ENCODE measurements around the gene SRRM3. TPM values are rescaled to one million over a fixed set of nuclear protein-coding genes. Genes with fewer than 3 reads are reported as not detected.
"Not testable (repeated sequence)": the region's sequence is repeated elsewhere in the genome, so short reads cannot be mapped to it uniquely, and the experiment has no call there.

SRRM3 gene
- total RNA-seq, 1 donor from 2014 or later = 6.1 TPM

- DNase-seq = no peak
Observed at GRCh38 chr7:76269895-76270294, 68.2 kb downstream of the SRRM3 start.

DNA sequence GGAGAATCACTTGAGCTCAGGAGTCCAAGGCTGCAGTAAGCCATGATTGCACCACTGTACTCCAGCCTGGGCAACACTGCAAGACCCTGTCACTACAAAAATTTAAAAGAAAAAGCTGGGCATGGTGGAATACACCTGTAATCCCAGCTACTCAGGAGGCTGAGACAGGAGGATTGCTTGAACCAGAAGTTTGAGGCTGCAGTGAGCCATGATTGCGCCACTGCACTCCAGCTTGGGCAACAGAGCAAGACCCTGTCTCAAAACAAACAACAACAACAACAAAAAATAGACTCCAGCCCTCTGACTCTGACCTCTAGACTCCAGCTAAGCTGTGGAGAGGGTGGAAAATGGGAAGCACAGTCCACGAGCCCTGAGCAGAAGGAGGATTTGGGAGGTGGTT lies 69.7 kb downstream of the SRRM3 start:
- H3K27me3 ChIP-seq (ENCODE audit: low read depth) = peaks cover 94% of the 10 kb centered on the region
- intact Hi-C loops (cut with micrococcal nuclease) = loop anchor here (10.0 kb wide), 1 partner anchor 77 kb away; no protein-coding TSS in a partner anchor
- H3K27ac ChIP-seq (replicated peaks) = not testable (repeated sequence)

More at GRCh38 chr7:76269895-76270294, 68.2 kb downstream of the SRRM3 start:
- intact Hi-C loops (cut with micrococcal nuclease) = loop anchor here (10.0 kb wide), 1 partner anchor 75 kb away; no protein-coding TSS in a partner anchor
- Histone ChIP-seq H3K4me3 (no peak overlapping the region), H3K36me3 (no peaks in the 10 kb centered on the region), H3K9me3 (replicated peaks) (no peaks in the 10 kb centered on the region), H3K27me3 (ENCODE audit: low read depth) (peaks cover 86% of the 10 kb centered on the region), H3K27ac (replicated peaks) (no peak overlapping the region), H3K4me1 (peaks cover 10% of the 10 kb centered on the region)
- TF ChIP-seq, protein P1, sequence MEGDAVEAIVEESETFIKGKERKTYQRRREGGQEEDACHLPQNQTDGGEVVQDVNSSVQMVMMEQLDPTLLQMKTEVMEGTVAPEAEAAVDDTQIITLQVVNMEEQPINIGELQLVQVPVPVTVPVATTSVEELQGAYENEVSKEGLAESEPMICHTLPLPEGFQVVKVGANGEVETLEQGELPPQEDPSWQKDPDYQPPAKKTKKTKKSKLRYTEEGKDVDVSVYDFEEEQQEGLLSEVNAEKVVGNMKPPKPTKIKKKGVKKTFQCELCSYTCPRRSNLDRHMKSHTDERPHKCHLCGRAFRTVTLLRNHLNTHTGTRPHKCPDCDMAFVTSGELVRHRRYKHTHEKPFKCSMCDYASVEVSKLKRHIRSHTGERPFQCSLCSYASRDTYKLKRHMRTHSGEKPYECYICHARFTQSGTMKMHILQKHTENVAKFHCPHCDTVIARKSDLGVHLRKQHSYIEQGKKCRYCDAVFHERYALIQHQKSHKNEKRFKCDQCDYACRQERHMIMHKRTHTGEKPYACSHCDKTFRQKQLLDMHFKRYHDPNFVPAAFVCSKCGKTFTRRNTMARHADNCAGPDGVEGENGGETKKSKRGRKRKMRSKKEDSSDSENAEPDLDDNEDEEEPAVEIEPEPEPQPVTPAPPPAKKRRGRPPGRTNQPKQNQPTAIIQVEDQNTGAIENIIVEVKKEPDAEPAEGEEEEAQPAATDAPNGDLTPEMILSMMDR (IDR thresholded peaks at IDR 0.05; ENCODE audit: borderline replicate concordance) = no peak

DNA sequence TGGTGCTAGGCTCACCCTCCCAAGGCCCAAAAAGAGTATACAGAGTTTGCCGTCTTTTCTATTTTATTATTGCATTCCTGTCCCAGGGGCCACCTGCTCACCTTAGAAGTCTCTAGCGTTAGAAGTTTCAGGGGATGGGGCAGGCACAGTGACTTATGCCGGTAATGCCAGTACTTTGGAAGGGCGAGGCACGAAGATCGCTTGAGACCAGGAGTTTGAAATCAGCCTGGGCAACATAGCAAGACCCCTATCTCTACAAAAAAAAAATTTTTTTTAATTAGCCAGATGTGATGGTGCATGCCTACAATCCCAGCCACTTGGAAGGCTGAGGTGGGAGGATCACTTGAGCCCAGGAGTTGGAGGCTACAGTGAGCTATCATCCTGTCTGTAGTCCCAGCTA lies 70.4 kb downstream of the SRRM3 start:
- Histone ChIP-seq H3K36me3 (no peaks in the 10 kb centered on the region), H3K27ac (replicated peaks) (no peak overlapping the region), H3K9me3 (replicated peaks) (no peaks in the 10 kb centered on the region), H3K4me3 (no peak overlapping the region), H3K4me1 (peaks cover 5% of the 10 kb centered on the region), H3K27me3 (ENCODE audit: low read depth) (peaks cover 95% of the 10 kb centered on the region)
- intact Hi-C loops (cut with micrococcal nuclease) = loop anchor here (10.0 kb wide), 1 partner anchor 77 kb away; no protein-coding TSS in a partner anchor
- no peak for DNase-seq
- TF ChIP-seq, protein P1 (IDR thresholded peaks at IDR 0.05; ENCODE audit: borderline replicate concordance) = no peak

More for the DNA sequence above, 69.7 kb downstream of the SRRM3 start:
- H3K4me3 ChIP-seq; DNase-seq; H3K36me3 ChIP-seq; H3K9me3 ChIP-seq (replicated peaks); H3K4me1 ChIP-seq: not testable (repeated sequence)

GRCh38 chr7:76272851-76273497 lies 71.3 kb downstream of the SRRM3 start:
- Histone ChIP-seq H3K27ac (replicated peaks) (no peak overlapping the region), H3K9me3 (replicated peaks) (no peaks in the 10 kb centered on the region), H3K4me1 (no peaks in the 10 kb centered on the region), H3K36me3 (no peaks in the 10 kb centered on the region), H3K4me3 (no peak overlapping the region), H3K27me3 (ENCODE audit: low read depth) (peaks cover 94% of the 10 kb centered on the region)
- DNase-seq = no peak
- intact Hi-C loops (cut with micrococcal nuclease) = loop anchor here (10.0 kb wide), 1 partner anchor 78 kb away; no protein-coding TSS in a partner anchor
- TF ChIP-seq, protein P1 (IDR thresholded peaks at IDR 0.05; ENCODE audit: borderline replicate concordance) = no peak

DNA sequence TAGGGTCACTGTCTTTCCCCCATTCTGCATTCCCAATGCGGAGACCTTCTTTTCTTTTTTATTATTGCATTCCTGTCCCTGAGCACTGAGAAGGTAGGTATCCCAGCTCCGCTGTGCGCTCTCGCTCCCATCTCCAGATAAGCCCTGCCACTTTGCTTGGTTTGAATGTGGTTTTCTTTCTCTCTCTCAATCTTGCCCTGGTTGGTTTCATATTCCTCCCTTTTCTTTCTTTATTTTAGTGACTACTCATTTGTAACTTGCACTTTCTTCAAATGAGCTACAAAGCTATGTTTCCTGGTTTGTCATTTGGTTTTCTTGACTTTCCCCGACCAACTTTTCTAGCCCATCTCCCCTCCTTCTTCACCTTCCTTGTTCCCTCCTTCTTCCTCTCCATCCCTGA lies 71.8 kb downstream of the SRRM3 start:
- intact Hi-C loops (cut with micrococcal nuclease) = loop anchor here (10.0 kb wide), 1 partner anchor 79 kb away; no protein-coding TSS in a partner anchor
- no peak for DNase-seq
- Histone ChIP-seq H3K4me1 (no peaks in the 10 kb centered on the region), H3K36me3 (no peaks in the 10 kb centered on the region), H3K9me3 (replicated peaks) (no peaks in the 10 kb centered on the region), H3K4me3 (no peak overlapping the region), H3K27ac (replicated peaks) (no peak overlapping the region), H3K27me3 (ENCODE audit: low read depth) (peaks cover 94% of the 10 kb centered on the region)
- TF ChIP-seq, protein P1 (IDR thresholded peaks at IDR 0.05; ENCODE audit: borderline replicate concordance) = no peak

GRCh38 chr7:76278540-76278939 lies 76.8 kb downstream of the SRRM3 start:
- Histone ChIP-seq H3K9me3 (replicated peaks) (no peaks in the 10 kb centered on the region), H3K4me1 (peaks cover 12% of the 10 kb centered on the region), H3K27me3 (ENCODE audit: low read depth) (peaks cover 82% of the 10 kb centered on the region), H3K4me3 (no peak overlapping the region), H3K36me3 (no peaks in the 10 kb centered on the region), H3K27ac (replicated peaks) (no peak overlapping the region)
- no peak for DNase-seq
- TF ChIP-seq, protein P1 (IDR thresholded peaks at IDR 0.05; ENCODE audit: borderline replicate concordance) = no peak
- intact Hi-C loops (cut with micrococcal nuclease) = loop anchor here (10.0 kb wide), 1 partner anchor 84 kb away; no protein-coding TSS in a partner anchor

All from left ventricle myocardium inferior (tissue), 1 donor.